Vagina (tissue), 2 donors: ENCODE data around the gene MITD1. TPM values are rescaled to one million over a fixed set of nuclear protein-coding genes. Genes with fewer than 3 reads are reported as not detected.

Experiments used
- DNase-seq, 2 donors: peaks; one replicate each; pipeline ENCODE4 v3.0.0-alpha.2; 2017; ENCODE audit errors: extremely low spot score in 2 of 2
- H3K27ac ChIP-seq: fragments of 200-600 bp; sonication (generic); one replicate; pipeline ENCODE4 v1.5.1; 2019
- H3K27me3 ChIP-seq: fragments of 200-600 bp; sonication (generic); one replicate; pipeline ENCODE4 v1.5.1; 2019
- H3K36me3 ChIP-seq, 2 donors: fragments of 200-600 bp; sonication (generic); one replicate each; pipeline ENCODE4 v1.5.1; 2017 to 2019
- H3K4me1 ChIP-seq: fragments of 200-600 bp; sonication (generic); one replicate; pipeline ENCODE4 v1.5.1; 2019
- H3K4me3 ChIP-seq, 2 donors: fragments of 200-600 bp; sonication (generic); 1 replicate in 1 of 2; 2 replicates in 1 of 2; pipeline ENCODE4 v1.5.1; 2016 to 2019
- H3K9me3 ChIP-seq: fragments of 200-600 bp; sonication (generic); one replicate; pipeline ENCODE4 v1.5.1; 2019
- POLR2A ChIP-seq, 2 donors: fragments of 450-650 bp; IDR thresholded peaks; one replicate each; pipeline ENCODE4 v1.6.1; 2017; ENCODE audit warnings: antibody characterized with exemption in 2 of 2, mild to moderate bottlenecking in 2 of 2, moderate library complexity in 2 of 2
- POLR2AphosphoS5 ChIP-seq, 2 donors: sonication (generic); formaldehyde crosslinking; IDR thresholded peaks; one replicate each; pipeline ENCODE4 v1.9.0; 2017; ENCODE audit warnings: antibody characterized with exemption in 2 of 2, mild to moderate bottlenecking in 2 of 2, low read depth in 1 of 2; ENCODE audit not compliant: insufficient read depth in 1 of 2
- intact Hi-C: fragments of 100-400 bp; cut with DNase I; formaldehyde crosslinking; loops from one replicate; pipeline ENCODE4 v1.15.1; 2023
- total RNA-seq: library from RNA; depleted of rRNA; stranded (reverse); fragments of >200 nt; gene quantifications from one replicate; pipeline ENCODE4 v1.2.3, GENCODE V29; 2016
- TF ChIP-seq, protein P1 (sequence below), 3 experiments: fragments of 450-650 bp in 2 of 3; fragments of 200-600 bp in 1 of 3; sonication (generic) in 1 of 3; IDR thresholded peaks; one replicate each; pipeline ENCODE4 v1.5.1; 2017 to 2019; ENCODE audit warnings: antibody characterized with exemption in 3 of 3, mild to moderate bottlenecking in 2 of 3, moderate library complexity in 2 of 3

MITD1 gene
- total RNA-seq, 1 donor from 2014 or later: 23.3 TPM

DNA sequence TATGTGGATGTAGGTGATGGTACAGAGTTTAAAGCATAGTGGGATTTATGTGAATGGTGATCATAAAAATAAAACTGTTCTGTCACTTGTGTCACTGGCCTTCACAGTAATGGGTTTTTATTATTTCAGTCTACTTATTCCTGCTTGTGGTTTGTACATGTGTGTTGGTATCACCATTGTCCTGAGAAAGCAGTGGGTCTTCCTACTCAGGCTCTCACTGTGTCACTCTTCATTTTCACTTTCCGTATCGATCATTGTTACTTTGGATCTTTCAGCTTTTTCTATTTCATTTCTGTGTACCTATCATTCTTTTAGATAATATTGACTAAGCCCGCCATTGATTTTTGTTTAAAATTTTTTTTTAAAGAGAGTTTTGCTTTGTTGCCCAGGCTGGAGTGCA lies 7.5 kb upstream of the MITD1 start:
- Histone ChIP-seq H3K27ac (no peak overlapping the region), H3K27me3 (no peaks in the 10 kb centered on the region), H3K9me3 (no peaks in the 10 kb centered on the region), H3K4me1 (peaks cover 8% of the 10 kb centered on the region), H3K36me3 (peaks cover 0 to 16% of the 10 kb centered on the region in 2 donors), H3K4me3 (no peak overlapping the region)
- TF ChIP-seq, protein P1, sequence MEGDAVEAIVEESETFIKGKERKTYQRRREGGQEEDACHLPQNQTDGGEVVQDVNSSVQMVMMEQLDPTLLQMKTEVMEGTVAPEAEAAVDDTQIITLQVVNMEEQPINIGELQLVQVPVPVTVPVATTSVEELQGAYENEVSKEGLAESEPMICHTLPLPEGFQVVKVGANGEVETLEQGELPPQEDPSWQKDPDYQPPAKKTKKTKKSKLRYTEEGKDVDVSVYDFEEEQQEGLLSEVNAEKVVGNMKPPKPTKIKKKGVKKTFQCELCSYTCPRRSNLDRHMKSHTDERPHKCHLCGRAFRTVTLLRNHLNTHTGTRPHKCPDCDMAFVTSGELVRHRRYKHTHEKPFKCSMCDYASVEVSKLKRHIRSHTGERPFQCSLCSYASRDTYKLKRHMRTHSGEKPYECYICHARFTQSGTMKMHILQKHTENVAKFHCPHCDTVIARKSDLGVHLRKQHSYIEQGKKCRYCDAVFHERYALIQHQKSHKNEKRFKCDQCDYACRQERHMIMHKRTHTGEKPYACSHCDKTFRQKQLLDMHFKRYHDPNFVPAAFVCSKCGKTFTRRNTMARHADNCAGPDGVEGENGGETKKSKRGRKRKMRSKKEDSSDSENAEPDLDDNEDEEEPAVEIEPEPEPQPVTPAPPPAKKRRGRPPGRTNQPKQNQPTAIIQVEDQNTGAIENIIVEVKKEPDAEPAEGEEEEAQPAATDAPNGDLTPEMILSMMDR (IDR thresholded peaks at IDR 0.05): no peak
- TF ChIP-seq POLR2A (IDR thresholded peaks at IDR 0.05): no peak
- TF ChIP-seq POLR2AphosphoS5 (IDR thresholded peaks at IDR 0.05; ENCODE audit: insufficient read depth in 1 of 2, low read depth in 1 of 2): no peak
- intact Hi-C loops: loop anchor here (10.0 kb wide), 1 partner anchor 1484 kb away; no protein-coding TSS in a partner anchor
- no peak for DNase-seq

DNA sequence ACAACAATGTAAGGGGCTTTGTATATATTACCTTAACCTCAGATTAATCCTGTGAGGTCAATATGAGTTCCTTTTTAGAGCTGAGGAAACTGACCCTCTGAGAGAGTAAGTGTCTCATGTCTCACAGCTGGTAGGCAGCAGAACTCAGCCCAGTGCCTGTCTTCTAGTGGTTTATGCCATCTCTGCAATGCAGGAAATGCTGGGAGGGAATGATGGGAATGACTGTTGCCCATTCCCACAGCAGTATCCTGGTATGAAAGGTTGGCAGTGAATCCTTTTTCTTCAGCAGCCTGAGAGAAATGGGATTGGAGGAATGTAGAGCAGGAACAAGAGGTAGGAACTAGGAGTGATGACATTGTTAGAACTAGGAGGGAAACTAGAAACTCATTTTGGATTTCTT lies 6.2 kb upstream of the MITD1 start:
- H3K36me3 ChIP-seq: peaks cover 0 to 11% of the 10 kb centered on the region in 2 donors
- TF ChIP-seq, protein P1 (IDR thresholded peaks at IDR 0.05): no peak
- no peak for TF ChIP-seq POLR2AphosphoS5 (IDR thresholded peaks at IDR 0.05; ENCODE audit: insufficient read depth in 1 of 2, low read depth in 1 of 2)
- no peaks in the 10 kb centered on the region for H3K27me3 ChIP-seq
- no peak for DNase-seq
- H3K4me3 ChIP-seq: no peak overlapping the region
- no peaks in the 10 kb centered on the region for H3K9me3 ChIP-seq
- peaks cover 21% of the 10 kb centered on the region for H3K4me1 ChIP-seq
- H3K27ac ChIP-seq: no peak overlapping the region
- intact Hi-C loops: loop anchor here (10.0 kb wide), 1 partner anchor 1482 kb away; no protein-coding TSS in a partner anchor

DNA sequence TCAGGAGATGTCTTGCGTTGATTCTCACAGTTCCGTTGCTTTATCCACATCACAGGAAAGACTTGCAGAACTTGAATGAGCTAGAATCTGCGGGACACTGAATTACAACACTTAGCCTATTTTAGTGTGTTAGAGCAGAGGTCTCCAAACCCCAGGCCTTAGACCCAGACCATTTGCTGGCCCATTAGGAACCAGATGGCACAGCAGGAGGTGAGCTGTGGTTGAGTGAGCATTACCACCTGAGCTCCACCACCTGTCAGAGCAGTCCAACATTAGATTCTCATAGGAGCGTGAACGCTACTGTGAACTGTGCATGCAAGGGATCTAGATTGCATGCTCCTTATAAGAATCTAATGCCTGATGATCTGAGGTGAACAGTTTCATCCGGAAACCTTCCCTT lies 4.0 kb upstream of the MITD1 start:
- intact Hi-C loops: loop anchor here (10.0 kb wide), 1 partner anchor 1480 kb away; no protein-coding TSS in a partner anchor
- Histone ChIP-seq H3K27ac (no peak overlapping the region), H3K27me3 (no peaks in the 10 kb centered on the region), H3K36me3 (peaks cover 0 to 2% of the 10 kb centered on the region in 2 donors), H3K9me3 (no peaks in the 10 kb centered on the region), H3K4me3 (no peak overlapping the region), H3K4me1 (peaks cover 34% of the 10 kb centered on the region)
- no peak for DNase-seq
- TF ChIP-seq, protein P1 (IDR thresholded peaks at IDR 0.05): no peak
- TF ChIP-seq POLR2A (IDR thresholded peaks at IDR 0.05) (no peak), POLR2AphosphoS5 (IDR thresholded peaks at IDR 0.05; ENCODE audit: insufficient read depth in 1 of 2, low read depth in 1 of 2) (no peak)

DNA sequence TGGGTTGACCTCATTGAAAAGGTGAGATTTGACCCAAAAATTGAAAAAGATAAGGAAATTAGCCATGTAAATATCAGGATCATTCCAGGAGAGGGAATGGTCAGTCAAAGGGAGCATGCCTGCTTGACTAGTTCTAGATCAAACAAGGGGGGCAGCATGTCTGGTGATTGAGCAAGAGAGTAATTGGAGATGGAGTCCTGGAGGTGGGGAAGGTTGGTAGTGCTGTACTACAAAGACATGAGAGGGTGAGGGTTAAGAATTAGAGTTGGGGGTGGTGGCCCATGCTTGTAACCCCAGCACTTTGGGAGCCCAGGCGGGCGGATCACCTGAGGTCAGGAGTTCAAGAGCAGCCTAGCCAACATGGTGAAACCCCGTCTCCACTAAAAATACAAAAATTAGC lies 2.2 kb upstream of the MITD1 start:
- intact Hi-C loops: loop anchor here (10.0 kb wide), 1 partner anchor 1478 kb away; no protein-coding TSS in a partner anchor
- TF ChIP-seq, protein P1 (IDR thresholded peaks at IDR 0.05): no peak
- no peak for TF ChIP-seq POLR2A (IDR thresholded peaks at IDR 0.05)
- TF ChIP-seq POLR2AphosphoS5 (IDR thresholded peaks at IDR 0.05; ENCODE audit: insufficient read depth in 1 of 2, low read depth in 1 of 2): no peak
- peaks cover 45% of the 10 kb centered on the region for H3K4me1 ChIP-seq
- no peaks in the 10 kb centered on the region for H3K9me3 ChIP-seq
- no peaks in the 10 kb centered on the region for H3K27me3 ChIP-seq
- H3K4me3 ChIP-seq: no peak overlapping the region
- no peak overlapping the region for H3K27ac ChIP-seq
- no peaks in the 10 kb centered on the region for H3K36me3 ChIP-seq
- DNase-seq: no peak

DNA sequence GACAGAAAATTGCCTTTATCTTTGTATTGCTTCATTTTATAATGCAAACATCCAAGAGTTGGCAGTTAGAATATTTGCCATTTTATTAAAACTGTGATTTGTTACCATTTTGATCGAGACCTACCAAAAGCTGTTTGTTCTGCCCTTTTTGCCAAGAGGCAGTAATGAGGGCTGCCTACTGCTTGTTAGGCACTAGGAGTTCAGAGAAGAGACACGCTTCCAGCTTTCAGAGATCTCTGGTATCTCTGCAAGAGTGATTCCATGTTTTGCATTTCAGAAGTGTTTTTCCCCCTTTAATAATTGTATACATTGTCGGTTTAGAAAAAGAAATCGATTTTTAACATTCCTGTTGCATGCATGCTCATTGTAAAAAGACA lies 754 bp upstream of the MITD1 start:
- no peaks in the 10 kb centered on the region for H3K9me3 ChIP-seq
- intact Hi-C loops: loop anchor here (10.0 kb wide), 1 partner anchor 1477 kb away; no protein-coding TSS in a partner anchor
- TF ChIP-seq POLR2AphosphoS5 (IDR thresholded peaks at IDR 0.05; ENCODE audit: insufficient read depth in 1 of 2, low read depth in 1 of 2) (no peak), POLR2A (IDR thresholded peaks at IDR 0.05) (no peak)
- TF ChIP-seq, protein P1 (IDR thresholded peaks at IDR 0.05): no peak
- DNase-seq: no peak
- H3K36me3 ChIP-seq: no peaks in the 10 kb centered on the region
- H3K27ac ChIP-seq: peak overlapping the region; percentile 44
- H3K27me3 ChIP-seq: no peaks in the 10 kb centered on the region
- H3K4me1 ChIP-seq: peaks cover 45% of the 10 kb centered on the region
- H3K4me3 ChIP-seq: peak overlapping the region; percentile 59 to 70
